ENCODE measurements around the gene AUTS2.
"Not testable (repeated sequence)": the region's sequence is repeated elsewhere in the genome, so short reads cannot be mapped to it uniquely, and the experiment has no call there.

AUTS2 gene

GRCh38 chr7:70263471-70264255 lies 665.4 kb downstream of the AUTS2 start:
- DNase-seq (ENCODE audit: low spot score): no peak

- no peak for DNase-seq (ENCODE audit: low spot score)
These were observed 667.9 kb downstream of the AUTS2 start for GRCh38 chr7:70266186-70266585.

- DNase-seq (ENCODE audit: low spot score): no peak
These were observed 669.3 kb downstream of the AUTS2 start for GRCh38 chr7:70267381-70268120.

GRCh38 chr7:70268179-70268578 lies 669.9 kb downstream of the AUTS2 start:
- DNase-seq (ENCODE audit: low spot score): no peak

GRCh38 chr7:70270149-70270548 lies 671.9 kb downstream of the AUTS2 start:
- no peak for DNase-seq (ENCODE audit: low spot score)

- DNase-seq (ENCODE audit: low spot score): no peak
These were observed 673.4 kb downstream of the AUTS2 start for GRCh38 chr7:70271617-70272081.

- not testable (repeated sequence) for DNase-seq (ENCODE audit: low spot score)
These were observed 677.3 kb downstream of the AUTS2 start for GRCh38 chr7:70275570-70275969.

- DNase-seq (ENCODE audit: low spot score): no peak
These were observed 686.9 kb downstream of the AUTS2 start for GRCh38 chr7:70285187-70285586.

- DNase-seq (ENCODE audit: low spot score): no peak
These were observed 687.6 kb downstream of the AUTS2 start for GRCh38 chr7:70285854-70286253.

GRCh38 chr7:70288781-70289456 lies 690.6 kb downstream of the AUTS2 start:
- no peak for DNase-seq (ENCODE audit: low spot score)

GRCh38 chr7:70292716-70293115 lies 694.4 kb downstream of the AUTS2 start:
- no peak for DNase-seq (ENCODE audit: low spot score)

- DNase-seq (ENCODE audit: low spot score): no peak
These were observed 696.1 kb downstream of the AUTS2 start for GRCh38 chr7:70294211-70294911.

- no peak for DNase-seq (ENCODE audit: low spot score)
These were observed 700.7 kb downstream of the AUTS2 start for GRCh38 chr7:70298780-70299471.

GRCh38 chr7:70299472-70299807 lies 701.2 kb downstream of the AUTS2 start:
- no peak for DNase-seq (ENCODE audit: low spot score)

GRCh38 chr7:70301673-70302185 lies 703.5 kb downstream of the AUTS2 start:
- no peak for DNase-seq (ENCODE audit: low spot score)

GRCh38 chr7:70303309-70303708 lies 705.0 kb downstream of the AUTS2 start:
- DNase-seq (ENCODE audit: low spot score): no peak

GRCh38 chr7:70303780-70304179 lies 705.5 kb downstream of the AUTS2 start:
- DNase-seq (ENCODE audit: low spot score): no peak

- DNase-seq (ENCODE audit: low spot score): no peak
These were observed 707.9 kb downstream of the AUTS2 start for GRCh38 chr7:70306173-70306572.

GRCh38 chr7:70307544-70308106 lies 709.4 kb downstream of the AUTS2 start:
- no peak for DNase-seq (ENCODE audit: low spot score)

GRCh38 chr7:70312336-70312735 lies 714.1 kb downstream of the AUTS2 start:
- no peak for DNase-seq (ENCODE audit: low spot score)

GRCh38 chr7:70313271-70313670 lies 715.0 kb downstream of the AUTS2 start:
- no peak for DNase-seq (ENCODE audit: low spot score)

Data from kidney capillary endothelial cell (primary cell).